GM12892 (cell line): Measurements from ENCODE around the gene IGFL4.

ENCODE experiments used
- POLR2A ChIP-seq: IDR thresholded peaks from 2 replicates; pipeline ENCODE4 v1.6.1; 2011; ENCODE audit warnings: low read depth, low read length, control low read depth
- POLR2AphosphoS5 ChIP-seq: IDR thresholded peaks from 2 replicates; pipeline ENCODE4 v1.6.1; 2011; ENCODE audit warnings: low read depth, low read length, control low read depth
- TAF1 ChIP-seq: IDR thresholded peaks from 2 replicates; pipeline ENCODE4 v1.6.1; 2011; ENCODE audit warnings: low read depth, mild to moderate bottlenecking, control low read depth, low read length, borderline replicate concordance

DNA sequence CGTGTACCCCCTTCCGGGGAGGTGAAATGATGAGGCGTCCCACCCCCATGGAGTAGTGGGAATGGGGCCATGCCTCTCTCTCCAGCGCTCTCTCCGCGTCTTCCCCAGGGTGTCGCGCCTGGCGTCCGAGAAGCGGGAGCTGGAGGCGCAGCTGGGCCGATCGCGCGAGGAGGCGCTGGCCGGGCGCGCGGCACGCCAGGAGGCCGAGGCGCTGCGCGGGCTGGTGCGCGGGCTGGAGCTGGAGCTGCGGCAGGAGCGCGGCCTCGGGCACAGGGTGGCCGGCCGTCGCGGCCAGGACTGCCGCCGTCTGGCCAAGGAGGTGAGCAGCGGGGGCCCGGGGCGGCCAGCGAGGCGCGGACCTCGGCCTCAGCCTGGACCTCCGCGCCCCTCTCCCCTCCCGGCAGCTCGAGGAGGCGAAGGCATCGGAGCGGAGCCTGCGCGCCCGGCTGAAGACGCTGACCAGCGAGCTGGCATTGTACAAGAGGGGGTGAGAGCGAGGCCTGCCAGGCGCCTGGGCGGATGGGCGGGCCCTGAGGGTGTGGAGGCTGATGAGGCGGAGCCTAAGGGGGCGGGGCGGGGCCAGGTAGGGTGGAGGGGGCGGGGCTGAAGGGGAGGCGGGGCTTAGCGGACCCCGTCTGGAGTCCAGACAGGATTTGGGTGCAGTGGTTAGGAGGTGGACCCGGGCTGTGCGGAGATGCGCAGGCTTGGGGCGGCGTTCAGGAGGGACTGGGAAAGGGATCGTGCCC, 25.7 kb downstream of the IGFL4 start:
- no peak for TF ChIP-seq TAF1
- TF ChIP-seq POLR2A = no peak
- TF ChIP-seq POLR2AphosphoS5 = no peak
